Measurements from ENCODE around the gene GATA2. TPM values are rescaled to one million over a fixed set of nuclear protein-coding genes. Genes with fewer than 3 reads are reported as not detected.

Gene GATA2
- total and polyA plus RNA-seq, 2 experiments from 2014 or later = 0.52 to 0.83 TPM

DNA sequence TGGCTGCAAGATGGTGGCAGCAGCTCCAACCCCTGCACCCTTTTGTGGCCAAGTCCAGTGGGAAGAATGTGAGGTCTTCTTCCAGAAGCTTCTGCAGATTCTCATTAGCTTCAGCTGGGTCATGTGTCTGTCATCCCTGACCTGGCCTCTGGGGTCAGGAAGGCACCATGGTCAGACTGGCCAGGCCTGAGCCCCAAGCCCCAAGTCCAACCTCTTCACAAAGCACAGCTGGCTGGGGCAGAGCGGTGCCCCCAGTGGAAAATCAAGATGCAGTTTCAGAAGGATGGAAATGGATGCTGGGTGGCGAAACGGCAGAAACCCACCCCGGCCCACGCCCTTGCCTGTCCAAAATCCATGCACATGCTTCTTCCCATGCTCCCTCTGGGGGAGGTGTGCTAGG is 15.9 kb upstream of the GATA2 start:
- Histone ChIP-seq H2AFZ (no peak overlapping the region; the same call in 1 of the 2 replicates), H3K36me3 (ENCODE audit: insufficient read depth) (no peaks in the 10 kb centered on the region), H3K9me2 (ENCODE audit: insufficient read depth) (no peaks in the 10 kb centered on the region), H3K4me2 (no peak overlapping the region), H4K20me1 (replicated peaks; ENCODE audit: insufficient read depth) (no peaks in the 10 kb centered on the region), H3K79me2 (replicated peaks; ENCODE audit: insufficient read depth) (no peaks in the 10 kb centered on the region), H3K27me3 (ENCODE audit: insufficient read depth) (no peaks in the 10 kb centered on the region), H3K4me1 (ENCODE audit: insufficient read depth) (no peaks in the 10 kb centered on the region), H3F3A (replicated peaks; ENCODE audit: low read depth) (no peaks in the 10 kb centered on the region), H3K4me3 (no peak overlapping the region), H3K27ac (ENCODE audit: low read depth) (no peak overlapping the region)
- no peak overlapping the region for H3K4me3 Mint-ChIP-seq
- TF ChIP-seq ZNF462 (CRISPR knock-in tag; IDR thresholded peaks at IDR 0.05) (no peak), REST (IDR thresholded peaks at IDR 0.05; ENCODE audit: unreplicated experiment) (no peak), STAT1 (IDR thresholded peaks at IDR 0.05; ENCODE audit: unreplicated experiment) (no peak), ETS1 (IDR thresholded peaks at IDR 0.05) (no peak), NANOG (IDR thresholded peaks at IDR 0.05; ENCODE audit: borderline replicate concordance) (no peak), EZH2phosphoT487 (IDR thresholded peaks at IDR 0.05; ENCODE audit: unreplicated experiment) (no peak), JUNB (IDR thresholded peaks at IDR 0.05; ENCODE audit: unreplicated experiment) (no peak), ZNF114 (CRISPR knock-in tag; IDR thresholded peaks at IDR 0.05) (no peak), EZH2 (IDR thresholded peaks at IDR 0.05; ENCODE audit: low read depth, unreplicated experiment) (no peak), ZNF331 (CRISPR knock-in tag; IDR thresholded peaks at IDR 0.05; ENCODE audit: low read depth) (no peak), POLR2AphosphoS5 (IDR thresholded peaks at IDR 0.05; ENCODE audit: low read depth) (no peak), CREB1 (CRISPR knock-in tag; IDR thresholded peaks at IDR 0.05; ENCODE audit: low read depth) (no peak), CTCF (conservative IDR thresholded peaks at IDR 0.05; ENCODE audit: low read depth in 2 of 2) (no peak)
- H3K36me3 Mint-ChIP-seq (ENCODE audit: low read depth) = no peaks in the 10 kb centered on the region
- ATAC-seq (no peak), DNase-seq (ENCODE audit: low spot score) (no peak)
- no peaks in the 10 kb centered on the region for H3K4me1 Mint-ChIP-seq
- H3K27ac Mint-ChIP-seq = no peak overlapping the region
- H3K27me3 Mint-ChIP-seq (ENCODE audit: insufficient read depth, low read depth, poor library complexity) = peaks cover 4% of the 10 kb centered on the region
- H3K9me3 Mint-ChIP-seq = no peaks in the 10 kb centered on the region; the same call in 1 of the 3 replicates

All from GM23338 (cell line).